ENCODE results near the gene SEZ6L.

SEZ6L gene

DNA sequence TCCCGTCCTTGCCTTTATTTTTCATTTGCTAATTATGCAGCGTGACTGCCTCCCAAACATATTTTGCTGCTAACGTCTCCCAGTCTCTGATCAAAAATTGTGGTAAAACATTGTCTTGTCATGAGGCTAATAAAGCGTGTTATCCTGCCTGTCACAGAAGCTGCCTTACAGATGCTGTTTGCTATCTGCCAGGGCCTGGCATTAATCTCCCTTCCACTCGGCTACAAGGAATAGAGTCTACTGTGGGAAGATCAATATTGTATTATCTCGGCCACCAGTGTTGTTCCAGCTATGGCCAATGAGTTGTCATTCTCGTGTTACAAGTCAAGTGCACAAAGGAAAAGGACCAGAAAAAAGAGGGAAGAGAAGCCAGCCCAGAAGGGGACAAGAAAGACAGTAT is 100.3 kb downstream of the SEZ6L start:
- TF ChIP-seq, protein P1, sequence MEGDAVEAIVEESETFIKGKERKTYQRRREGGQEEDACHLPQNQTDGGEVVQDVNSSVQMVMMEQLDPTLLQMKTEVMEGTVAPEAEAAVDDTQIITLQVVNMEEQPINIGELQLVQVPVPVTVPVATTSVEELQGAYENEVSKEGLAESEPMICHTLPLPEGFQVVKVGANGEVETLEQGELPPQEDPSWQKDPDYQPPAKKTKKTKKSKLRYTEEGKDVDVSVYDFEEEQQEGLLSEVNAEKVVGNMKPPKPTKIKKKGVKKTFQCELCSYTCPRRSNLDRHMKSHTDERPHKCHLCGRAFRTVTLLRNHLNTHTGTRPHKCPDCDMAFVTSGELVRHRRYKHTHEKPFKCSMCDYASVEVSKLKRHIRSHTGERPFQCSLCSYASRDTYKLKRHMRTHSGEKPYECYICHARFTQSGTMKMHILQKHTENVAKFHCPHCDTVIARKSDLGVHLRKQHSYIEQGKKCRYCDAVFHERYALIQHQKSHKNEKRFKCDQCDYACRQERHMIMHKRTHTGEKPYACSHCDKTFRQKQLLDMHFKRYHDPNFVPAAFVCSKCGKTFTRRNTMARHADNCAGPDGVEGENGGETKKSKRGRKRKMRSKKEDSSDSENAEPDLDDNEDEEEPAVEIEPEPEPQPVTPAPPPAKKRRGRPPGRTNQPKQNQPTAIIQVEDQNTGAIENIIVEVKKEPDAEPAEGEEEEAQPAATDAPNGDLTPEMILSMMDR (conservative IDR thresholded peaks at IDR 0.05; ENCODE audit: low read length), result no peak
- no peak for TF ChIP-seq EZH2phosphoT487 (IDR thresholded peaks at IDR 0.05; ENCODE audit: borderline replicate concordance)
- H3K9ac ChIP-seq (ENCODE audit: low read depth, low read length, poor library complexity, severe bottlenecking), result no peak overlapping the region
- H3K79me2 ChIP-seq (ENCODE audit: insufficient read depth, low read length), result no peaks in the 10 kb centered on the region

DNA sequence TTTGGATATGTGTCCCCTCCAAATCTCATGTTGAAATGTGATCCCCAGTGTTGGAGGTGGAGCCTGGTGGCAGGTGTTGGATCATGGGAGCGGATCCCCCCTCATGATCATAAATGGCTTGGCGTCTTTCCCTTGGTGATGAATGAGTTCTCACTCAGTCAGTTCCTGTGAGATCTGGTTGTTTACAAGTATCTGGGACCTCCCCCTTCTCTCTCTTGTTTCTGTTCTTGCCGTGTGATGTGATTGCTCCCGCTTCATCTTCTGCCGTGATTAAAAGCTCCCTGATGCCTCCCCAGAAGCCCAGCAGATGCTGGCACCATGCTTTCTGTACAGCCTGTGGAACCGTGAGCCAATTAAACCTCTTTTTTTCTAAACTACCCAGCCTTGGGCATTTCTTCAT is 102.2 kb downstream of the SEZ6L start:
- Histone ChIP-seq H3K9me2 (replicated peaks; ENCODE audit: low read depth, low read length) (no peaks in the 10 kb centered on the region), H3K4me3 (ENCODE audit: low read length, poor library complexity, severe bottlenecking) (no peak overlapping the region), H3F3A (ENCODE audit: low read depth) (no peaks in the 10 kb centered on the region), H3K36me3 (ENCODE audit: insufficient read depth, low read length) (no peaks in the 10 kb centered on the region), H4K20me1 (ENCODE audit: insufficient read depth, low read length, poor library complexity, severe bottlenecking) (no peaks in the 10 kb centered on the region), H3K9me3 (ENCODE audit: insufficient read depth, low read depth, low read length) (no peaks in the 10 kb centered on the region), H3K4me1 (ENCODE audit: insufficient read depth, low read length, poor library complexity, severe bottlenecking) (no peaks in the 10 kb centered on the region), H3K27me3 (ENCODE audit: insufficient read depth, low read length, poor library complexity, severe bottlenecking) (no peaks in the 10 kb centered on the region), H3K79me2 (ENCODE audit: insufficient read depth, low read length) (no peaks in the 10 kb centered on the region), H3K4me2 (ENCODE audit: low read depth, low read length, poor library complexity, severe bottlenecking) (no peak overlapping the region), H2AFZ (ENCODE audit: low read length) (no peak overlapping the region), H3K9ac (ENCODE audit: low read depth, low read length, poor library complexity, severe bottlenecking) (no peak overlapping the region)
- TF ChIP-seq, protein P1 (conservative IDR thresholded peaks at IDR 0.05; ENCODE audit: low read length), result no peak
- no peak for TF ChIP-seq EZH2phosphoT487 (IDR thresholded peaks at IDR 0.05; ENCODE audit: borderline replicate concordance)

More for the DNA sequence above, 100.3 kb downstream of the SEZ6L start:
- no peaks in the 10 kb centered on the region for H4K20me1 ChIP-seq (ENCODE audit: insufficient read depth, low read length, poor library complexity, severe bottlenecking)
- no peaks in the 10 kb centered on the region for H3F3A ChIP-seq (ENCODE audit: low read depth)
- no peaks in the 10 kb centered on the region for H3K9me2 ChIP-seq (replicated peaks; ENCODE audit: low read depth, low read length)
- H3K9me3 ChIP-seq (ENCODE audit: insufficient read depth, low read depth, low read length), result no peaks in the 10 kb centered on the region
- H3K4me3 ChIP-seq (ENCODE audit: low read length, poor library complexity, severe bottlenecking), result no peak overlapping the region
- H3K4me2 ChIP-seq (ENCODE audit: low read depth, low read length, poor library complexity, severe bottlenecking), result no peak overlapping the region
- H3K27me3 ChIP-seq (ENCODE audit: insufficient read depth, low read length, poor library complexity, severe bottlenecking), result no peaks in the 10 kb centered on the region
- no peaks in the 10 kb centered on the region for H3K4me1 ChIP-seq (ENCODE audit: insufficient read depth, low read length, poor library complexity, severe bottlenecking)
- H2AFZ ChIP-seq (ENCODE audit: low read length), result no peak overlapping the region
- no peaks in the 10 kb centered on the region for H3K36me3 ChIP-seq (ENCODE audit: insufficient read depth, low read length)

DNA sequence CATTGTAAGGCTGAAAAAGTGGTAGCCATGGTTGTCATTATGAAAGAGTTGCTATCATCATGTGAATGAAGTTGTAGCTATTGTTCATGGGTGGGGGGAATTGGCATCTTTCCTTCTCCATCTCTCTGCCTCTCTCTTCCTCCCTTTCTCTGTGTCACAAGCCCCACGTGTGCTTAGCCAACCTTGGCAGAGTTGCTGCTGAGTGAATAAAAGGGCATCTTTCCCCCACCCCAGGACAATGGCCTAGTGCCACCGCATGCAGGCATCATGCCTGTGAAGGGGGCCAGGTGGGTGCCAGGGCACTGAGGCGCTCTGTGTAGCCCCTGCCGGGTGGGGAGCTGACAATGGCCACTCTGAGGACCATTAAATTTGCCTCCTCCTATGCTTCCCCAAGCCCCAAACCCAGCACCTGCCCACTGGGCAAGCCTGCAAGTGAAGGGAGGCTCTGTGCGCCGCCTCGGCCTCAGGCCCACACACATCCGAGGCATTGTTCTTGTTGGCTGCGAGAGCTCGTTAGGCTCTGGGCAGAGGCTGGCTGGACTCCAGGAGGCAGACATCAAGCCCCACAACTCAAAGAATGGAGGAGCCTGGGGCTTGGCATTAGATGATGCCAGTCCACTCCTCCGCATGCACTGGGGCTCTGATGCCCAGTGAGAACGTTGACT is 103.9 kb downstream of the SEZ6L start:
- Histone ChIP-seq H3K4me1 (ENCODE audit: insufficient read depth, low read length, poor library complexity, severe bottlenecking) (no peaks in the 10 kb centered on the region), H3K4me3 (ENCODE audit: low read length, poor library complexity, severe bottlenecking) (no peak overlapping the region)

More for the DNA sequence above, 103.9 kb downstream of the SEZ6L start:
- Histone ChIP-seq H3K36me3 (ENCODE audit: insufficient read depth, low read length) (no peaks in the 10 kb centered on the region), H3F3A (ENCODE audit: low read depth) (no peaks in the 10 kb centered on the region), H3K9me3 (ENCODE audit: insufficient read depth, low read depth, low read length) (no peaks in the 10 kb centered on the region), H3K79me2 (ENCODE audit: insufficient read depth, low read length) (no peaks in the 10 kb centered on the region), H4K20me1 (ENCODE audit: insufficient read depth, low read length, poor library complexity, severe bottlenecking) (no peaks in the 10 kb centered on the region), H3K4me2 (ENCODE audit: low read depth, low read length, poor library complexity, severe bottlenecking) (no peak overlapping the region), H3K9me2 (replicated peaks; ENCODE audit: low read depth, low read length) (no peaks in the 10 kb centered on the region), H2AFZ (ENCODE audit: low read length) (no peak overlapping the region), H3K27me3 (ENCODE audit: insufficient read depth, low read length, poor library complexity, severe bottlenecking) (no peaks in the 10 kb centered on the region), H3K9ac (ENCODE audit: low read depth, low read length, poor library complexity, severe bottlenecking) (no peak overlapping the region)
- no peak for TF ChIP-seq EZH2phosphoT487 (IDR thresholded peaks at IDR 0.05; ENCODE audit: borderline replicate concordance)
- TF ChIP-seq, protein P1 (conservative IDR thresholded peaks at IDR 0.05; ENCODE audit: low read length), result no peak

Measured in Loucy (cell line).